ENCODE results near the gene ATP13A1.

ATP13A1 gene

GRCh38 chr19:19662871-19663255 lies 613 bp downstream of the ATP13A1 start:
- no peak for DNase-seq (ENCODE audit: low spot score)

GRCh38 chr19:19662344-19662743 lies 1.1 kb downstream of the ATP13A1 start:
- DNase-seq (ENCODE audit: low spot score): no peak

GRCh38 chr19:19661675-19662251 lies 1.7 kb downstream of the ATP13A1 start:
- DNase-seq (ENCODE audit: low spot score): no peak

GRCh38 chr19:19661141-19661674 lies 2.3 kb downstream of the ATP13A1 start:
- DNase-seq (ENCODE audit: low spot score): no peak

GRCh38 chr19:19659646-19660245 lies 3.7 kb downstream of the ATP13A1 start:
- DNase-seq (ENCODE audit: low spot score): no peak

GRCh38 chr19:19657397-19657783 lies 6.1 kb downstream of the ATP13A1 start:
- no peak for DNase-seq (ENCODE audit: low spot score)

- no peak for DNase-seq (ENCODE audit: low spot score)
Measured at GRCh38 chr19:19656451-19657396, 6.8 kb downstream of the ATP13A1 start.

- DNase-seq (ENCODE audit: low spot score): no peak
Measured at GRCh38 chr19:19655641-19656343, 7.7 kb downstream of the ATP13A1 start.

GRCh38 chr19:19655051-19655594 lies 8.4 kb downstream of the ATP13A1 start:
- no peak for DNase-seq (ENCODE audit: low spot score)

GRCh38 chr19:19654441-19654840 lies 9.0 kb downstream of the ATP13A1 start:
- DNase-seq (ENCODE audit: low spot score): no peak

- no peak for DNase-seq (ENCODE audit: low spot score)
Measured at GRCh38 chr19:19653597-19654147, 9.8 kb downstream of the ATP13A1 start.

GRCh38 chr19:19652482-19653295 lies 10.8 kb downstream of the ATP13A1 start:
- no peak for DNase-seq (ENCODE audit: low spot score)

- DNase-seq (ENCODE audit: low spot score): peak; percentile 77
Measured at GRCh38 chr19:19651076-19651475, 12.4 kb downstream of the ATP13A1 start.

GRCh38 chr19:19650331-19650730 lies 13.1 kb downstream of the ATP13A1 start:
- DNase-seq (ENCODE audit: low spot score): no peak

GRCh38 chr19:19649580-19649995 lies 13.9 kb downstream of the ATP13A1 start:
- DNase-seq (ENCODE audit: low spot score): no peak

GRCh38 chr19:19649155-19649554 lies 14.3 kb downstream of the ATP13A1 start:
- DNase-seq (ENCODE audit: low spot score): no peak

GRCh38 chr19:19647037-19647835 lies 16.2 kb downstream of the ATP13A1 start:
- DNase-seq (ENCODE audit: low spot score): no peak

- no peak for DNase-seq (ENCODE audit: low spot score)
Measured at GRCh38 chr19:19645233-19645870, 18.1 kb downstream of the ATP13A1 start.

- DNase-seq (ENCODE audit: low spot score): no peak
Measured at GRCh38 chr19:19644054-19644388, 19.5 kb downstream of the ATP13A1 start.
